Kidney epithelial cell (primary cell): ENCODE data around the gene PI4KB. TPM values are rescaled to one million over a fixed set of nuclear protein-coding genes. Genes with fewer than 3 reads are reported as not detected.

Source experiments
- DNase-seq: peaks from one replicate; pipeline ENCODE4 v3.0.0-alpha.2; 2010; ENCODE audit warnings: low read depth
- H3K27me3 ChIP-seq: 2 replicates; pipeline ENCODE4 v1.6.0; 2011; ENCODE audit warnings: low read length; ENCODE audit not compliant: control insufficient read depth, insufficient read depth
- H3K36me3 ChIP-seq: 2 replicates; pipeline ENCODE4 v1.5.1; 2011; ENCODE audit warnings: low read length; ENCODE audit not compliant: control insufficient read depth, insufficient read depth
- H3K4me3 ChIP-seq: 2 replicates; pipeline ENCODE4 v1.5.1; 2011; ENCODE audit warnings: low read depth, mild to moderate bottlenecking, control low read depth, low read length
- total RNA-seq: library from RNA; depleted of rRNA; stranded (reverse); fragments of >200 nt; gene quantifications from 2 replicates; pipeline ENCODE4 v1.2.3, GENCODE V29; 2015
- TF ChIP-seq, protein P1 (sequence below): IDR thresholded peaks from 2 replicates; pipeline ENCODE4 v1.5.1; 2011; ENCODE audit warnings: mild to moderate bottlenecking, moderate library complexity, low read length, control low read depth, inconsistent platforms; ENCODE audit not compliant: insufficient read depth, poor library complexity, severe bottlenecking

Gene PI4KB
- total RNA-seq, 1 donor from 2014 or later = 44.1 TPM

DNA sequence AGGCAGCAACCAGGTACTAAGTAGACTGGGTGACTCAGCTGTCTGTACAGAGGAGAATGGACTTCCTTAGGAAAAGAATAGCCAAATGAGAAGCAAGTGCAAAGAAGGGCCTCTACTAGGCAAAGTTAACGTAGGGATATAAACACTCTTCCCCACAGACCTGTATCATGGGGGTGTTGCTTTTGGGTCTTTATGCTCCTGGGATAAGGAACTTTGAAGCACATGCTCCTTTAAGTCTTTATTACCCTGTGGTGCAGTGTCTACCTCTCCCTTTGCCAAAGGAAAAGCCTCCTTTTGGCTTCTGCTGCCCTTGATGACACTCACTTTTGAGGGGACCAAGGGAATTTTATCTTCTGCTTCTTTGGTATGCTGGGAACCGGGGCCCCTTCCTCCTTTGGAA, 14.8 kb upstream of the PI4KB start:
- TF ChIP-seq, protein P1, sequence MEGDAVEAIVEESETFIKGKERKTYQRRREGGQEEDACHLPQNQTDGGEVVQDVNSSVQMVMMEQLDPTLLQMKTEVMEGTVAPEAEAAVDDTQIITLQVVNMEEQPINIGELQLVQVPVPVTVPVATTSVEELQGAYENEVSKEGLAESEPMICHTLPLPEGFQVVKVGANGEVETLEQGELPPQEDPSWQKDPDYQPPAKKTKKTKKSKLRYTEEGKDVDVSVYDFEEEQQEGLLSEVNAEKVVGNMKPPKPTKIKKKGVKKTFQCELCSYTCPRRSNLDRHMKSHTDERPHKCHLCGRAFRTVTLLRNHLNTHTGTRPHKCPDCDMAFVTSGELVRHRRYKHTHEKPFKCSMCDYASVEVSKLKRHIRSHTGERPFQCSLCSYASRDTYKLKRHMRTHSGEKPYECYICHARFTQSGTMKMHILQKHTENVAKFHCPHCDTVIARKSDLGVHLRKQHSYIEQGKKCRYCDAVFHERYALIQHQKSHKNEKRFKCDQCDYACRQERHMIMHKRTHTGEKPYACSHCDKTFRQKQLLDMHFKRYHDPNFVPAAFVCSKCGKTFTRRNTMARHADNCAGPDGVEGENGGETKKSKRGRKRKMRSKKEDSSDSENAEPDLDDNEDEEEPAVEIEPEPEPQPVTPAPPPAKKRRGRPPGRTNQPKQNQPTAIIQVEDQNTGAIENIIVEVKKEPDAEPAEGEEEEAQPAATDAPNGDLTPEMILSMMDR = no peak
- no peak overlapping the region for H3K4me3 ChIP-seq
- H3K36me3 ChIP-seq = no peaks in the 10 kb centered on the region
- H3K27me3 ChIP-seq = no peaks in the 10 kb centered on the region
- DNase-seq = no peak

DNA sequence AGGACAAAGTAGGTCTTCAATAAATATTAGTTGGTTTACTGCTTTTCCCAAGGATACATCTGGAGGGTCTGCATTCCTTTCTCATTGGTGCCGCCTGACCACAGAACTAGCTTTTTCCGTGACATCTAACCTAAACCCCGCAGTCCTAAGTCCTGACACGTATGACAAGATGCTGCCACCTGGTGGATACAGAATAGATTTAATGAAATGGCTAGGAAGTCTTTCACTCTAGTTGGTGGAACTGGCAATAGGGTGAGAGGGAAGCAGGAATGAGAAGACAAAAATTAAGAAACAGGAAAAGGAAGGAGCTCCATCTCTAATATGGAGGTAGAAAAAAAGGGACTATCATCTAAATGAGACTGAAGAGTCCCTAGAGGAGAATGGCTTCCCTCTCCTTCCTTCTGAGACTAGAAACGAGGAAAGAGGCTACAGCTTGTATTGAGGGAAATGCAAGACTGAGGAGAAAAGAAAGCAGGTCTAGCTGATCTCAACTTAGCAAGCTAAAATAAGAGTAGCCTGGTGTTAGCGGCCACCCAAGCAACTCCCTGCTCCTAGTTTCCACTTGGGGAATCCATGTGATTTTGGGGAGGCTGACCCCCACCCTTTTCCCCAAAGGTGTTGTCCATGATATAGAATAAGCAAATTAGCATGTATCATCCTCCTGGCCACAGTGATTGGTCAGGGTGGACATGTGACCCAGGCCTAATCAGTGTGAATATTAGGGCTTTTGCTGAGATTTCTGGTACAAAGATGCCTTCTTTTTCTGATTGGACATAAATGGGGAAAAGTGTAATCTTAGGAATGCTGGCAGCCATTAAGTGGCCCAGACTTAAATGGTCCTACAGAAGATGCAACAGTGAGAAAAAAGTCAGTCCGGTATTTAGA, 13.9 kb upstream of the PI4KB start:
- DNase-seq = no peak

DNA sequence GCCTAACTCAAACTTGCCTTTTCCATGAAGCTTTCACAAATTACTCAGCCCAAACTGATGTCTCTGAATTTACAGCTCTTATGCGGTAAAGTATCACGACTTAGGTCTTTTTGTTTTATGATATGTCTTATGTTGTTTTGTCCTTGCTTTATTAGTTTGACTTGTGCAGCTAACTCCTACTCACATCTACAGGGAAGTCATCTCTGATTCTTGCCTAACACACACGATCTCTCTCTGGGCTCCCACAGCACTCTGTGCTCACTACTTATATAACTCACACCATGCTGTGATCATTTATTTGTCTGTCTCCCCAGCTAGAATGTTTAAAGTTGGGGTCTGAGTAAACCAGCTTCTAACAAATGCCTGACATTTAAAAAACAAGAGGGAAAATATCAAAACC, 9.3 kb upstream of the PI4KB start:
- H3K27me3 ChIP-seq = no peaks in the 10 kb centered on the region
- H3K4me3 ChIP-seq = no peak overlapping the region
- TF ChIP-seq, protein P1 = no peak
- no peak for DNase-seq
- H3K36me3 ChIP-seq = no peaks in the 10 kb centered on the region

More for the DNA sequence above, 13.9 kb upstream of the PI4KB start:
- TF ChIP-seq, protein P1 = peak; percentile 64
- no peaks in the 10 kb centered on the region for H3K36me3 ChIP-seq
- no peak overlapping the region for H3K4me3 ChIP-seq
- H3K27me3 ChIP-seq = no peaks in the 10 kb centered on the region

DNA sequence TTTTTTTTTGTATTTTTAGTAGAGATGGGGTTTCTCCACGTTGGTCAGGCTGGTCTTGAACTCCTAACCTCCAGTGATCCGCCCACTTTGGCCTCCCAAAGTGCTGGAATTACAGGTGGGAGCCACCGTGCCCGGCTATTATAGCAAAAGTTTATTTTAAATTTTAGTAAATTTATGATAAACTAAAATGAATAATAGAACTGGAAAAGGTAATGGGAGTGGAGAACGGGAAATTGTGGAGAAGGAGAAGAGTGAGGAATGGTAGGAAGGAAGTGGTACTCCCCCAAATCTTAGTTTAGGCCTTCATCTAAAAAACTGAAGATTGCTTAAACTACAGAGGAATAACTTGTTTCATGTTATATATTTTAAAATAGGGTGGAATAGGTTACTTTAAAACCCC, 7.6 kb upstream of the PI4KB start:
- TF ChIP-seq, protein P1 = no peak
- Histone ChIP-seq H3K27me3 (no peaks in the 10 kb centered on the region), H3K36me3 (no peaks in the 10 kb centered on the region), H3K4me3 (no peak overlapping the region)
- DNase-seq = no peak

DNA sequence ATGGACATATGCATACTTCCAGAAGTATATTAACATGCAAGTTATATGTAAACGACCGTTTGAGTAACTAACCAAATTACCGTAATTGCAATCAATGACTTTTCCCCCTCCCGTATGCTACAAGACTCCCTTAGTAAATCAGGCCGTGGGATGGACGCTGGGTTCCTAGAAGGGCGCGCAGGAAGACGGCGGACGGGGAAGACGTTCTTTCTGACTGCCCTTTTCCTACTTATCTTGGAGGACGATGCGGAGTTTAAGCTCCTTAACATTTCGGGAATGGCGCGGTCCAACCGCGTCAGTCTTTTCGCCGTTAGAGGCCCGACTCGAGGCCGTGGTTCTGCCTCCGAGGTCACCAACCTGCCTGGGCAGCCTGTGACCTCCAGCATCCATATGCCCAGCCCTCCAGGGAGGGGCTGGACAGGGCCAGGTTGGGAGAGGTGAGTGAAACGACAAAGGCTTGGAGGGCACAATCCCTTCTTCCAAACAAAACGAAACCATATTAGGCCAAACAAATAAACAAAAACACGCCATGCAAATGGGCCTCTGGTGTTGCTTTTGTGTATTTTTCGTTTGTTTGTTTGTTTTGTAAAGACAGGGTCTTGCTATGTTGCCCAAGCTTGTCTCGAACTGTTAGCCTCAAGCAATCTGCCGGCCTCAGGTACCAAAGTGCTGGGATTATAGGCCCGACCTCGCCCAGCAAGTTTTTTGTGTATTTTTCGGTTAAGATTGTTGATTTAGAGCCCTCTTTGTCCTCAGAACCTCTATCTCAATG, 873 bp upstream of the PI4KB start:
- DNase-seq = no peak
- H3K27me3 ChIP-seq = no peaks in the 10 kb centered on the region
- no peaks in the 10 kb centered on the region for H3K36me3 ChIP-seq
- TF ChIP-seq, protein P1 = no peak
- H3K4me3 ChIP-seq = peak overlapping the region; percentile 92
